Sigmoid colon (tissue), 7 donors: ENCODE results near the gene AGBL1. TPM values are rescaled to one million over a fixed set of nuclear protein-coding genes. Genes with fewer than 3 reads are reported as not detected.

ENCODE experiments used
- DNase-seq: peaks from one replicate; pipeline ENCODE4 v3.0.0-alpha.2; 2019
- H3K27ac ChIP-seq, 4 donors: fragments of 200-600 bp; sonication (generic); one replicate each; pipeline ENCODE4 v1.5.1; 2016 to 2019; ENCODE audit warnings: mild to moderate bottlenecking in 1 of 4
- H3K27me3 ChIP-seq, 3 donors: fragments of 200-600 bp; sonication (generic); one replicate each; pipeline ENCODE4 v1.5.1; 2019; ENCODE audit warnings: mild to moderate bottlenecking in 1 of 3
- H3K36me3 ChIP-seq, 4 donors: fragments of 200-600 bp; sonication (generic); one replicate each; pipeline ENCODE4 v1.5.1; 2016 to 2019
- H3K4me1 ChIP-seq, 4 donors: fragments of 200-600 bp; sonication (generic); one replicate each; pipeline ENCODE4 v1.5.1; 2017 to 2019
- H3K4me3 ChIP-seq, 4 donors: fragments of 200-600 bp; sonication (generic); one replicate each; pipeline ENCODE4 v1.5.1; 2017 to 2019; ENCODE audit warnings: mild to moderate bottlenecking in 2 of 4, moderate library complexity in 1 of 4
- H3K9me3 ChIP-seq, 4 donors: fragments of 200-600 bp in 3 of 4; sonication (generic) in 3 of 4; one replicate each; pipeline versions ENCODE4 v1.5.1 to v1.6.1; 2013 to 2019
- CTCF ChIP-seq, 4 experiments: fragments of 450-650 bp in 3 of 4; fragments of 200-600 bp in 1 of 4; IDR thresholded peaks; one replicate each; pipeline ENCODE4 v1.5.1; 2016 to 2019; ENCODE audit warnings: antibody characterized with exemption in 4 of 4, mild to moderate bottlenecking in 3 of 4, moderate library complexity in 2 of 4
- EP300 ChIP-seq, 4 donors: sonication (generic); formaldehyde crosslinking; IDR thresholded peaks; one replicate each; pipeline ENCODE4 v1.6.1; 2017; ENCODE audit warnings: antibody characterized with exemption in 4 of 4
- POLR2A ChIP-seq, 2 donors: fragments of 450-650 bp; IDR thresholded peaks; one replicate each; pipeline ENCODE4 v1.6.1; 2016; ENCODE audit warnings: antibody characterized with exemption in 2 of 2, mild to moderate bottlenecking in 2 of 2, moderate library complexity in 2 of 2
- POLR2AphosphoS5 ChIP-seq, 4 donors: sonication (generic); formaldehyde crosslinking; IDR thresholded peaks; one replicate each; pipeline ENCODE4 v1.6.1; 2017; ENCODE audit warnings: antibody characterized with exemption in 4 of 4
- WGBS, 2 donors: extraction: QIAGEN DNeasy Blood & Tissue Kit; methylation state at CpG; one replicate each; pipeline ENCODE4 v1.1.7; 2013; 5-methylcytosine and 5-hydroxymethylcytosine counted together
- intact Hi-C: fragments of 100-400 bp; cut with DNase I; formaldehyde crosslinking; loops from one replicate; pipeline ENCODE4 v1.15.1; 2023
- polyA plus RNA-seq, 3 donors: library from polyadenylated mRNA; stranded (reverse); fragments of 200-250 nt; gene quantifications; one replicate each; pipeline ENCODE4 v1.2.3, GENCODE V29; 2013
- total RNA-seq, 4 donors: library from RNA; depleted of rRNA; stranded (reverse); fragments of >200 nt; gene quantifications; one replicate each; pipeline ENCODE4 v1.1.0, GENCODE V29; 2016
- donor health status: healthy with polysubstance abuse.
- donor health status: Bipolar disorder and iron deficiency.
- donor health status: healthy.

The AGBL1 gene
- total and polyA plus RNA-seq, 7 donors = 0.16 to 0.28 TPM; not detected in 5

- H3K36me3 ChIP-seq = no peaks in the 10 kb centered on the region
- H3K27ac ChIP-seq = no peak overlapping the region
- no peak overlapping the region for H3K4me3 ChIP-seq
- no peak for DNase-seq
- TF ChIP-seq EP300 (IDR thresholded peaks at IDR 0.05) = no peak
- no peak for TF ChIP-seq POLR2A (IDR thresholded peaks at IDR 0.05)
- TF ChIP-seq POLR2AphosphoS5 (IDR thresholded peaks at IDR 0.05) = no peak
- no peak for TF ChIP-seq CTCF (IDR thresholded peaks at IDR 0.05)
- no peaks in the 10 kb centered on the region for H3K27me3 ChIP-seq
- H3K4me1 ChIP-seq = no peaks in the 10 kb centered on the region
- intact Hi-C loops = no loop called here
- 82 to 92% methylated on average over 2 of the region's 2 CpGs for WGBS, 2 donors
- no peaks in the 10 kb centered on the region for H3K9me3 ChIP-seq
These were observed 849.8 kb downstream of the AGBL1 start for GRCh38 chr15:86929461-86929860.

GRCh38 chr15:86932456-86932855 lies 852.8 kb downstream of the AGBL1 start:
- Histone ChIP-seq H3K4me1 (no peaks in the 10 kb centered on the region), H3K27ac (no peak overlapping the region), H3K27me3 (no peaks in the 10 kb centered on the region), H3K36me3 (no peaks in the 10 kb centered on the region), H3K4me3 (no peak overlapping the region), H3K9me3 (no peaks in the 10 kb centered on the region)
- no peak for TF ChIP-seq CTCF (IDR thresholded peaks at IDR 0.05)
- no peak for TF ChIP-seq POLR2AphosphoS5 (IDR thresholded peaks at IDR 0.05)
- TF ChIP-seq POLR2A (IDR thresholded peaks at IDR 0.05) = no peak
- TF ChIP-seq EP300 (IDR thresholded peaks at IDR 0.05) = no peak
- WGBS, 2 donors = 82 to 86% methylated on average over 4 of the region's 4 CpGs
- no peak for DNase-seq
- intact Hi-C loops = no loop called here

- TF ChIP-seq POLR2AphosphoS5 (IDR thresholded peaks at IDR 0.05) (no peak), EP300 (IDR thresholded peaks at IDR 0.05) (no peak), CTCF (IDR thresholded peaks at IDR 0.05) (no peak), POLR2A (IDR thresholded peaks at IDR 0.05) (no peak)
- 65 to 68% methylated on average over 8 of the region's 8 CpGs for WGBS, 2 donors
These were observed 856.2 kb downstream of the AGBL1 start for GRCh38 chr15:86935841-86936240.

GRCh38 chr15:86942285-86942684 lies 862.6 kb downstream of the AGBL1 start:
- WGBS, 2 donors = 81 to 88% methylated on average over 3 of the region's 3 CpGs
- no peak overlapping the region for H3K4me3 ChIP-seq
- no peaks in the 10 kb centered on the region for H3K27me3 ChIP-seq
- no peak for TF ChIP-seq POLR2AphosphoS5 (IDR thresholded peaks at IDR 0.05)
- TF ChIP-seq CTCF (IDR thresholded peaks at IDR 0.05) = no peak
- no peak for TF ChIP-seq EP300 (IDR thresholded peaks at IDR 0.05)
- TF ChIP-seq POLR2A (IDR thresholded peaks at IDR 0.05) = no peak
- H3K27ac ChIP-seq = no peak overlapping the region
- intact Hi-C loops = no loop called here
- DNase-seq = no peak
- H3K36me3 ChIP-seq = no peaks in the 10 kb centered on the region
- H3K4me1 ChIP-seq = no peaks in the 10 kb centered on the region
- H3K9me3 ChIP-seq = no peaks in the 10 kb centered on the region

More at GRCh38 chr15:86935841-86936240, 856.2 kb downstream of the AGBL1 start:
- no peak overlapping the region for H3K4me3 ChIP-seq
- no peaks in the 10 kb centered on the region for H3K27me3 ChIP-seq
- H3K4me1 ChIP-seq = no peaks in the 10 kb centered on the region
- intact Hi-C loops = no loop called here
- no peaks in the 10 kb centered on the region for H3K36me3 ChIP-seq
- H3K9me3 ChIP-seq = no peaks in the 10 kb centered on the region
- DNase-seq = no peak
- H3K27ac ChIP-seq = no peak overlapping the region

- Histone ChIP-seq H3K27ac (no peak overlapping the region), H3K27me3 (no peaks in the 10 kb centered on the region), H3K36me3 (no peaks in the 10 kb centered on the region), H3K4me1 (no peaks in the 10 kb centered on the region), H3K4me3 (no peak overlapping the region), H3K9me3 (no peaks in the 10 kb centered on the region)
- DNase-seq = no peak
- TF ChIP-seq POLR2A (IDR thresholded peaks at IDR 0.05) (no peak), CTCF (IDR thresholded peaks at IDR 0.05) (no peak), EP300 (IDR thresholded peaks at IDR 0.05) (no peak), POLR2AphosphoS5 (IDR thresholded peaks at IDR 0.05) (no peak)
- intact Hi-C loops = no loop called here
- WGBS, 2 donors = 63 to 75% methylated on average over 4 of the region's 4 CpGs
These were observed 869.0 kb downstream of the AGBL1 start for GRCh38 chr15:86948719-86949118.
